ENCODE results near the gene CNPY4. TPM values are rescaled to one million over a fixed set of nuclear protein-coding genes. Genes with fewer than 3 reads are reported as not detected.

The CNPY4 gene
- total RNA-seq, 1 experiment from 2014 or later, result 10.4 TPM

- WGBS (ENCODE audit: extremely low coverage, insufficient read length, low lambda C conversion rate), result no CpG with 5 or more reads among the region's 7 CpGs
- Histone ChIP-seq H4K91ac (ENCODE audit: insufficient read length, low read depth, low read length) (no peak overlapping the region), H3K23me2 (ENCODE audit: insufficient read length, low read depth, low read length, poor library complexity, severe bottlenecking) (peaks cover 5% of the 10 kb centered on the region), H3K79me2 (ENCODE audit: insufficient read depth, low read length) (no peaks in the 10 kb centered on the region), H3K4me1 (ENCODE audit: insufficient read depth, low read length) (no peaks in the 10 kb centered on the region), H4K5ac (ENCODE audit: insufficient read length, low read depth, low read length) (no peak overlapping the region), H2BK20ac (ENCODE audit: low read depth, low read length, poor library complexity, severe bottlenecking) (no peak overlapping the region), H2BK5ac (ENCODE audit: insufficient read length, low read length) (no peak overlapping the region), H3K4ac (ENCODE audit: low read depth, low read length) (no peak overlapping the region), H3K18ac (ENCODE audit: insufficient read length, low read depth, low read length) (no peak overlapping the region), H2BK12ac (ENCODE audit: insufficient read length, low read depth, low read length) (no peak overlapping the region), H4K8ac (replicated peaks; ENCODE audit: insufficient read length, low read depth, low read length) (no peak overlapping the region), H2BK120ac (ENCODE audit: low read depth, low read length, poor library complexity, severe bottlenecking) (no peak overlapping the region), H3K27me3 (ENCODE audit: insufficient read depth, low read length) (no peaks in the 10 kb centered on the region), H3K4me2 (ENCODE audit: insufficient read depth, insufficient read length, low read length) (no peak overlapping the region), H3K9me3 (ENCODE audit: control insufficient read depth, low read depth, low read length) (no peaks in the 10 kb centered on the region), H2BK15ac (ENCODE audit: low read depth, low read length) (no peak overlapping the region), H3K9ac (ENCODE audit: extremely low read depth, insufficient read length, low read length) (no peak overlapping the region), H3K23ac (ENCODE audit: insufficient read length, low read depth, low read length) (no peak overlapping the region), H2AK5ac (ENCODE audit: insufficient read length, low read length) (no peak overlapping the region), H4K20me1 (ENCODE audit: control insufficient read depth, insufficient read depth, insufficient read length) (no peaks in the 10 kb centered on the region), H3T11ph (ENCODE audit: low read length) (no peak overlapping the region), H3K56ac (ENCODE audit: insufficient read length, low read depth, low read length) (no peak overlapping the region), H3K14ac (ENCODE audit: insufficient read depth, low read length) (no peak overlapping the region), H2AFZ (ENCODE audit: low read length) (no peak overlapping the region), H3K27ac (ENCODE audit: insufficient read length, low read depth, low read length) (no peak overlapping the region), H3K79me1 (ENCODE audit: insufficient read depth, low read depth, low read length, poor library complexity, severe bottlenecking) (no peaks in the 10 kb centered on the region)
- Mint-ChIP-seq H3K4me3 (no peak overlapping the region), H3K27me3 (ENCODE audit: low read depth) (no peaks in the 10 kb centered on the region), H3K4me1 (peaks cover under 1 to 3% of the 10 kb centered on the region in 2 experiments; a peak in 3 of 4 replicates), H3K27ac (no peak overlapping the region), H3K36me3 (ENCODE audit: insufficient read depth in 1 of 3, low read depth in 3 of 3) (peaks cover 36 to 50% (median 47%) of the 10 kb centered on the region in 3 experiments), H3K9me3 (no peaks in the 10 kb centered on the region)
- DNase-seq, result no peak
- no peak for TF ChIP-seq CTCF (conservative IDR thresholded peaks at IDR 0.05)
Measured at GRCh38 chr7:100115026-100115425, 4.4 kb upstream of the CNPY4 start.

All from H9 (cell line).